SHP77 treated with DMSO at 0.1 percent for 48 hours (cell line): ENCODE data around the gene SIRT7.
"Not testable (repeated sequence)": the region's sequence is repeated elsewhere in the genome, so short reads cannot be mapped to it uniquely, and the experiment has no call there.

ENCODE experiments used
- DNase-seq: peaks from one replicate; lab custom pipeline; 2025; lab: John Stamatoyannopoulos, UW

Gene SIRT7

GRCh38 chr17:81954131-81955057, 36.4 kb upstream of the SIRT7 start:
- no peak for DNase-seq

- DNase-seq, result not testable (repeated sequence)
These were observed 35.5 kb upstream of the SIRT7 start for GRCh38 chr17:81953443-81953842.

DNA sequence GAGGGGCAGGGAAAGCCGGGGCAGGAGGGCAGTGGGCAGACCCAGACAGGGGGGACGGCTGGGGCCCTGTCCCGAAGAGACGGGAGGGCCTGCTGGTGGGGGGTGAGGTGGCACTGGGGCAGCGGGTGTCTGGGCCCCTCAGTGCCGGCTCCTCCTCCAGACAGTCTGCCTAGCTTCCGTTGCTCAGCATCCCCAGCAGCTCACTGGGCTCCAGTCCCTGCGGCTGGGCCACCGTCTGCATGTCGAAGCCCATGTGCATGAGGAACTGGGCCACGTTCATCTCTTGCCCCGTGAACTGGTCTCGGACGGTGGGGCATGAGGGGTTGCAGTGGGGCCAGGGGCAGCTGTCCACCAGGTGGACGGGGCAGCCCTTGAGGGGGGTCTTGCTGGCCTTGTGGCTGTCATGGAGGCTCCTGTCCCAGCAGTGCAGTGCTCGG, 34.8 kb upstream of the SIRT7 start:
- no peak for DNase-seq

- DNase-seq, result no peak
These were observed 34.1 kb upstream of the SIRT7 start for GRCh38 chr17:81951785-81952684.

DNA sequence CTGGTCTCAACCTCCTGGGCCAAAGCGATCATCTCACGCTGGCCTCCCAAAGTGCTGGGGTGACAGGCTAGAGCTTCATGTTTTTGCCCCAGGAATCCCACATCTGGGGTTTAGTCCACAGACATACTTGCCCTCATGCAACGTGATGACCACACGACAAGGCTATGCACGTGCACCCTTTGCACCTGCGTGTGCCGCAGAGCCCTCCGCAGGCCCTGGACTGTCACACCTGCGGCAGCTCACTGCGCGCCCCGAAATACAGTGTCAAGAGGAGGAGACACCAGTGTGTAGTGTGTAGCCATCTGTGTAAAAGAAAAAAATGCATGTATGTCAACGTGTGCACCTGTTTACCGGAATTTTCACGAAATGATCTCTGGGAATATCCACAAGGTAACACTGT, 32.5 kb upstream of the SIRT7 start:
- DNase-seq, result no peak

GRCh38 chr17:81948635-81949378, 30.8 kb upstream of the SIRT7 start:
- no peak for DNase-seq

DNA sequence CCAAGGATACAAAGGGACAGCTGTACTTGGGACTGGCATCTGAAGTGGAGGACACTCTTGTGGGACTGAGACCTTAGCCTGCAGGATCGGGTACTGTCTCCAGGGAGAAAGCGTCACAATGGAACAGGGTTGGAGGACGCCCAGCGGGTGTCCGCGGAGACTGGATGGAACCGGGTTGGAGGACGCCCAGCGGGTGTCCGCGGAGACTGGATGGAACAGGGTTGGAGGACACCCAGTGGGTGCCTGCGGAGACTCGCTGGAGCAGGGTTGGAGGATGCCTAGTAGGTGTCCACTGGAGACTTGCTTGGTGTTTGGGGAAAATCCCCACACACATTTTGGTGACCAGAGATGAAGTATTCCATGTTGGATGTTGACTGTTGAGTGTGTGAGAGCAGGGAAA, 29.2 kb upstream of the SIRT7 start, which contains the start of gene MYADML2:
Gene MYADML2 (minus strand): TSS at position 45 of the 400 bp plus-strand sequence. CDS start 5,492 bp downstream, outside the sequence.
- DNase-seq, result no peak

DNA sequence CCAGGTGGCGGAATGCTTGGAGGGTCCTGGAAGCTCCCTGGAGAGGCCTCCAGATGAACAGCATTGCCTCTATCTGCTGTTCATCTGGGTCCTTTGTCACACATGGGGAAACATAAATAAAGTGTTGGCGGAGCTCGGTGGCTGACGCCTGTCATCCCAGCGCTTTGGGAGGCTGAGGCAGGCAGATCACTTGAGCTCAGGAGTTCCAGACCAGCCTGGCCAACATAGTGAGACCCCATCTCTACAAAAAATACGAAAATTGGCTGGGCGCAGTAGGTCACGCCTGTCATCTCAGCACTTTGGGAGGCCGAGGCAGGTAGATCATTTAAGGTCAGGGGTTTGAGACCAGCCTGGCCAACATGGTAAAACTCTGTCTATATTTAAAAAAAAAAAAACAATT, 26.9 kb upstream of the SIRT7 start:
- DNase-seq, result no peak

- DNase-seq, result no peak
These were observed 24.2 kb upstream of the SIRT7 start for GRCh38 chr17:81942167-81942553.

GRCh38 chr17:81941484-81942166, 23.6 kb upstream of the SIRT7 start:
- no peak for DNase-seq

DNA sequence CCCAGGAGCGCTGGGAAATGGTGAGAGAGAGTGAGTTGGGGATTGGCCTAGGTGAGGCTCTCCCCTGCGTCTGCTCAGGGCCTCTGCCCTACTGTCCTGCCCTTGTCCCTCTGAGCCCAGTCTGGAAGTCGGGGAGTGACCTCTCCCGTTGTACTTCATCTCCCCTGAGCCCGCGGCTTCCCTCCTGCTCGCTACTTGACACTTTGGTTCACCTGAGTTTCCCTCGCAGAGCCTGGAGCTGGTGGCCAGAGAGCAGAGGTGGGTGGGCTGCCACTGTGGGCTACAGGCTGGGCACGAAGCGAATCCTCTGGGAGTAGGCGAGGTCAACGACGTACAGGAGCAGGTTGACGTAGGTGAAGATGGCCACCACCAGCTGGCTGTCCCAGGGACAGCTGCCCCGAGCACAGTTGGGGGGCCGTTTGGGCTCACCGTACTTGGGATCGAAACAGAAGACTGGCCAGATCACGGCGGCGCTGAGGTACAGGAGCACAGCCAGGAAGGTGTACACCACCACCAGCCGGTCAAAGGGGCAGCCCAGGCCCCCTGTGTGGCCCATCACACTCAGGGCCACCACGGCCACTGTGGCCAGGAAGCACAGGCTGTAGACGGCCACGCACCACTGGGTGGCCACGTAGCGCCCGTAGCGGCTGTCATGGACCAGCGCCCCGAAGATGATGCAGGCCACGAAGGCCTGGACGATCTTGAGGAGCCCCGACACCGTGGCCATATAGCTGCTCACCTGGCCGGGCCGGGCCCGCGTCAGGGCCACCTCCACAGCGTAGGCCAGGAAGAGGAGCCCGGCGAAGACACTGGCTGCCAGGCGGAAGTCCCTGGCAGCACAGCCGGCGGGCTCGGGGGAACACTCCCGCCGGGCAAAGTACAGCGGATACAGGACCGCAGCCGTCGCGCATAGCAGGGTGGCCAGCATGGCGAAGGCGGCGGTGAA, 22.8 kb upstream of the SIRT7 start:
- no peak for DNase-seq

DNA sequence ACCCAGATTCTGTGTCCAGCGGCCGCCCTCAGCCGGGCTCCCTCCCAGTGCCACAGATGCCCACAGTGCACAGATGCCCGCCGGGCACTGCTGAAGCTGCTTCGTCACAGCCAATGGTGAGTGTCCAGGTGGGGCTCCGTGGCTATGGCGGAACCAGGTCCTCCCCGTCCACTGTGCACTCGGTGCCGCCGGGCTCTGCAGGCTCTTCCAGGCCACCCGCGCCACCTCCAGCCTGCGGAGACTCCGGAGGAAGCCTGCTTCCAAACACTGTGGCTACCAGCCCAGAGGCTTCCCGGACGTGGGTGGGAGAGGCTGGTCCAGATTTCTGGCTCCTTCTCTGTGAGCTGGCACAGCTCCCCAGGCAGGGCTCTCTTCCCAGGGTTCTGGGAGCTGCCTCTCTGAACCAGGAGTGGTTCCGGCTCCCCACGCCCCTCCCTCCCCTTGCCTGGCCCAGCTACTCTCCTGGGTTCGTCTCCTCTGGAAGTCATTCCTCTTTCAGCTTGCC, 22.0 kb upstream of the SIRT7 start:
- no peak for DNase-seq

DNA sequence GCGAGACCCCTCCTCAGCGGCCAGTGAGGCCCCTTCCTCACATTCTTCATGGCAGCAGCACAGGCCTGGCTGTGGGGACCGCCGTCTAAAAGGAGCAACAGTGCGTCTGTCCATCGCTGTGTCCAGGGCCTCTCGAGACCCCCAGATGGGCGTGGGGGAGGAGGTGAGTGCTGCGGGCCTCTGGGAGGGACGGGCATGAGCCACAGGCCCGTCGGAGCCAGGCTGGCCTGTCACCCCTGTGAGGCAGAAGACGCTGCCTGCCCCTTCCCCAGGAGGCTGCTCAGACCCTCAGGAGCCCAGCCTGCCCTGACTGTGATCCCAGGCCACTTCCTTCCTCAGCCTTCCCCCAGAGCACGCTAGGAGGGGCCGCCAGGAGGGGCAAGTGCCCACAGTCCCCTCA, 21.2 kb upstream of the SIRT7 start:
- DNase-seq, result no peak

- no peak for DNase-seq
These were observed 17.7 kb upstream of the SIRT7 start for GRCh38 chr17:81935709-81936084.

GRCh38 chr17:81934850-81935708, 17.1 kb upstream of the SIRT7 start:
- DNase-seq, result no peak

- DNase-seq, result no peak
These were observed 16.3 kb upstream of the SIRT7 start for GRCh38 chr17:81934098-81934757.

DNA sequence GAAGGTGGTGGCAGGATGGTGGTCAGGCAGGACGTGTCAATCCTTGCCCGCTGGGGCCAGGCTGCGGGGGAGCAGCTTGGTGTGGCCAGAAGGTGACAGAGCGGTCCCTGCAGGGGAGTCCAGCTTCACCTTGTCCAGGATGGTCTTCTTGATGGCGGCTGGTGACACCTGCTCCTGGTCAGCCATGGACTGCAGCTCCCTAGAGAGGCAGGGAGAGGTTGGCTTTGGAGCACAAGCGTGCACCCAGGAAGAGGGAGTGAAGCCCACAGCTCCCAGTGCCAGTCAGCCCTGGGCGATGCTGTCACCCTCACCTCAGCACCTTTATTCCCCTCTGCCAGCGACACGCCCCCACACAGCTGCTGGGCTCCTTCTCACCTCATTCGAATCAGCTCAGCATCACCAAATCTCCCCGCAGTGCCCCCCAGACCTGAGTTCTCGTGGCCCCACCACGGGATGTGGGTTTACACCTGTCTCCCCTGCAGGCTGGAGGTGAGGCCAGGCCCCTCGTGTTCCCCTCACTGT, 15.3 kb upstream of the SIRT7 start:
- DNase-seq, result no peak

- DNase-seq, result no peak
These were observed 14.5 kb upstream of the SIRT7 start for GRCh38 chr17:81932333-81932983.
